HepG2 (cell line): ENCODE results near the gene TARDBP. TPM values are rescaled to one million over a fixed set of nuclear protein-coding genes. Genes with fewer than 3 reads are reported as not detected.

Source experiments
- ATAC-seq: fragments of 200-7000 bp; cut with Tn5 transposase; 3 replicates; pipeline ENCODE4 v1.9.1; 2020; ENCODE audit warnings: mild to moderate bottlenecking, moderate library complexity
- BruUV-seq: library from RNA; stranded (reverse); fragments of 400-500 nt; replicated peaks from 2 replicates; lab custom pipeline; 2021; lab: Mats Ljungman, UMichigan
- CTCF ChIA-PET: fragments of 300-600 bp; formaldehyde crosslinking; extraction: SDS; loops from one replicate; lab custom pipeline; 2021; ENCODE audit warnings: low total read pairs, inconsistent platforms, low intra/inter-chr PET ratio; lab: Yijun Ruan, JAX
- POLR2A ChIA-PET: fragments of 350-600 bp; sonication (Branson Sonifier 250); formaldehyde crosslinking; loops from one replicate; lab custom pipeline; 2020; ENCODE audit warnings: antibody characterized with exemption, inconsistent platforms; lab: Yijun Ruan, JAX
- DNase-seq: peaks from one replicate; pipeline ENCODE4 v3.0.0-alpha.2; 2015; ENCODE audit warnings: low spot score
- FAIRE-seq: peaks from 3 replicates; lab custom pipeline; 2011; peaks lifted over from hg19 to GRCh38; lab: Jason Lieb, UNC
- H2AFZ ChIP-seq: one replicate; pipeline ENCODE4 v1.6.1; 2011; ENCODE audit warnings: low read length, inconsistent platforms
- H3K27ac ChIP-seq: fragments of 300-600 bp; 3 replicates; pipeline ENCODE4 v1.8.0; 2011; ENCODE audit warnings: mixed run types, mild to moderate bottlenecking, mixed read lengths, low read length, inconsistent platforms; ENCODE audit not compliant: insufficient read depth; ENCODE audit errors: extremely low read length
- H3K27me3 ChIP-seq, 2 experiments: fragments of 200-600 bp in 1 of 2; 2 replicates in 1 of 2; 3 replicates in 1 of 2; pipeline versions ENCODE4 v1.6.0 to v1.8.0; 2011; ENCODE audit warnings: low read length in 2 of 2, mild to moderate bottlenecking in 2 of 2, moderate library complexity in 2 of 2, inconsistent platforms in 1 of 2; ENCODE audit not compliant: insufficient read depth in 2 of 2, control insufficient read depth in 1 of 2
- H3K36me3 ChIP-seq, 2 experiments: fragments of 200-600 bp in 1 of 2; replicated peaks in 1 of 2; 2 replicates in 1 of 2; 3 replicates in 1 of 2; pipeline versions ENCODE4 v1.5.1 to v1.8.0; 2011; ENCODE audit warnings: low read length in 2 of 2, inconsistent platforms in 1 of 2; ENCODE audit not compliant: insufficient read depth in 2 of 2, control insufficient read depth in 1 of 2
- H3K4me1 ChIP-seq: 2 replicates; pipeline ENCODE4 v1.5.1; 2012; ENCODE audit warnings: low read length, inconsistent platforms; ENCODE audit not compliant: insufficient read depth
- H3K4me2 ChIP-seq: 2 replicates; pipeline ENCODE4 v1.6.0; 2011; ENCODE audit warnings: low read depth, low read length, inconsistent platforms
- H3K4me3 ChIP-seq, 3 experiments: fragments of 200-600 bp in 1 of 3; sonication (generic), shearing (Covaris generic) in 1 of 3; replicated peaks in 1 of 3; 2 replicates each; pipeline ENCODE4 v1.5.1; 2011 to 2016; ENCODE audit warnings: low read length in 3 of 3, inconsistent platforms in 2 of 3, low read depth in 2 of 3, mild to moderate bottlenecking in 2 of 3, control low read depth in 1 of 3, mixed read lengths in 1 of 3; ENCODE audit not compliant: insufficient read depth in 1 of 3
- H3K79me2 ChIP-seq: one replicate; pipeline ENCODE4 v1.6.1; 2011; ENCODE audit warnings: low read length, inconsistent platforms; ENCODE audit not compliant: insufficient read depth
- H3K9ac ChIP-seq: 2 replicates; pipeline ENCODE4 v1.6.0; 2011; ENCODE audit warnings: mild to moderate bottlenecking, low read depth, low read length, inconsistent platforms; ENCODE audit not compliant: insufficient read depth
- H3K9me3 ChIP-seq: 2 replicates; pipeline ENCODE4 v1.5.1; 2012; ENCODE audit warnings: mild to moderate bottlenecking, low read length
- H4K20me1 ChIP-seq: 2 replicates; pipeline ENCODE4 v1.6.0; 2011; ENCODE audit warnings: inconsistent platforms, mild to moderate bottlenecking, low read length, moderate library complexity; ENCODE audit not compliant: insufficient read depth
- THRA ChIP-seq: sonication (generic); formaldehyde crosslinking; IDR thresholded peaks from 2 replicates; pipeline ENCODE4 v1.4.0; 2020; ENCODE audit warnings: missing genetic modification reagents, borderline replicate concordance
- ZBTB43 ChIP-seq: sonication (generic); formaldehyde crosslinking; conservative IDR thresholded peaks from 2 replicates; pipeline ENCODE4 v1.4.0; 2020; ENCODE audit warnings: missing genetic modification reagents
- ZNF331 ChIP-seq: sonication (generic); formaldehyde crosslinking; IDR thresholded peaks from 2 replicates; pipeline ENCODE4 v1.4.0; 2020; ENCODE audit warnings: missing genetic modification reagents
- WGBS: methylation state at CpG from one replicate; pipeline ENCODE4 v1.1.6; 2017; ENCODE audit warnings: low lambda C conversion rate; 5-methylcytosine and 5-hydroxymethylcytosine counted together
- in situ Hi-C: cut with HindIII; loops from 2 replicates; pipeline ENCODE4 v1.10.0; 2017; ENCODE audit warnings: low pct_unique_long_range_greater_than_20kb; ENCODE audit not compliant: extremely low pct_ligation_motif_present
- intact Hi-C: fragments of 100-400 bp; cut with micrococcal nuclease; formaldehyde crosslinking; loops from one replicate; pipeline ENCODE4 v1.10.0; 2022; ENCODE audit not compliant: unreplicated experiment
- polyA plus RNA-seq, 8 experiments: library from polyadenylated mRNA; depleted of rRNA in 3 of 8; stranded (reverse) in 7 of 8; unstranded in 1 of 8; fragments of >200 nt; fragmentation: Illumina TruSeq in 4 of 8; extraction: Trizol in 4 of 8; gene quantifications; 2 replicates each; pipeline versions ENCODE4 v1.2.1 to v1.2.3, GENCODE V29; 2011 to 2016; ENCODE audit warnings: low read depth in 4 of 8, missing spikeins in 1 of 8, mixed read lengths in 1 of 8; ENCODE audit not compliant: insufficient read depth in 1 of 8
- total RNA-seq, 5 experiments: library from RNA; depleted of rRNA; stranded (reverse); fragments of >200 nt; fragmentation: Illumina TruSeq; extraction: Trizol; gene quantifications; 2 replicates each; pipeline ENCODE4 v1.2.3, GENCODE V29; 2016; ENCODE audit warnings: low read depth in 1 of 5

The TARDBP gene
- total and polyA plus RNA-seq, 2 of the 13 experiments (the other 11 are each of a cell fraction or from before 2014, with no cell fraction given) = 62.4 to 93.0 TPM

- Histone ChIP-seq H3K4me3 (peak overlapping the region in 2 of 3 experiments; percentile 13 to 24; a peak in 3 of 6 replicates), H2AFZ (no peak overlapping the region), H3K4me1 (peaks cover 48% of the 10 kb centered on the region), H3K79me2 (no peaks in the 10 kb centered on the region), H3K27me3 (peaks cover 1 to 15% of the 10 kb centered on the region in 2 experiments; a peak in 3 of 5 replicates), H3K27ac (no peak overlapping the region), H4K20me1 (no peaks in the 10 kb centered on the region), H3K9ac (no peak overlapping the region), H3K9me3 (no peaks in the 10 kb centered on the region)
- in situ Hi-C loops = no loop called here
- BruUV-seq = no TSS peak
- FAIRE-seq (peak; percentile 46), DNase-seq (no peak)
- 0 out of 2 replicates have a peak, but pooled peaks have one; percentile 16 for TF ChIP-seq ZNF331 (CRISPR knock-in tag)
- TF ChIP-seq THRA (CRISPR knock-in tag) = no peak
- TF ChIP-seq ZBTB43 (CRISPR knock-in tag) = peak; percentile 74; the same call in 1 of the 2 replicates
- TF ChIP-seq, all 625 proteins: peak for 2
- intact Hi-C loops = loop anchor here (10.0 kb wide), 1 partner anchor 104 kb away; no protein-coding TSS in a partner anchor
- no peak; the same call in 2 of the 3 replicates for ATAC-seq
- Histone ChIP-seq H3K36me3 (no peaks in the 10 kb centered on the region), H3K4me2 (peak overlapping the region; percentile 64)
- ChIA-PET POLR2A (interaction anchor here (0.6 kb wide), 1 partner anchor 559 kb away, joined by 4 read pairs; no protein-coding TSS in a partner anchor), CTCF (no interaction called here)
- WGBS = 18% methylated on average over 13 of the region's 13 CpGs
Measured at GRCh38 chr1:10968411-10968826, 44.0 kb upstream of the TARDBP start.
